Ovary (tissue), 9 donors: ENCODE results near the gene RNF19B. TPM values are rescaled to one million over a fixed set of nuclear protein-coding genes. Genes with fewer than 3 reads are reported as not detected.

ENCODE experiments used
- DNase-seq, 5 donors: peaks; one replicate each; pipeline ENCODE4 v3.0.0-alpha.2; 2019 to 2020
- H3K27ac ChIP-seq, 2 donors: fragments of 200-600 bp; one replicate each; pipeline versions ENCODE4 v1.5.1 to v1.8.0; 2019 to 2022
- H3K27me3 ChIP-seq: fragments of 200-600 bp; one replicate; pipeline ENCODE4 v1.8.0; 2022
- H3K36me3 ChIP-seq: fragments of 200-600 bp; sonication (generic); one replicate; pipeline ENCODE4 v1.5.1; 2019
- H3K4me1 ChIP-seq: one replicate; pipeline ENCODE4 v1.8.1; 2013; ENCODE audit warnings: mild to moderate bottlenecking, moderate library complexity; ENCODE audit not compliant: insufficient read depth
- H3K4me3 ChIP-seq: fragments of 200-600 bp; sonication (generic); one replicate; pipeline ENCODE4 v1.5.1; 2017
- H3K9me3 ChIP-seq, 2 donors: fragments of 200-600 bp in 1 of 2; sonication (generic) in 1 of 2; one replicate each; pipeline versions ENCODE4 v1.5.1 to v1.8.1; 2013 to 2019; ENCODE audit warnings: mild to moderate bottlenecking in 1 of 2, moderate library complexity in 1 of 2
- EP300 ChIP-seq: sonication (generic); formaldehyde crosslinking; IDR thresholded peaks from one replicate; pipeline ENCODE4 v1.6.1; 2017; ENCODE audit warnings: antibody characterized with exemption
- POLR2A ChIP-seq: fragments of 450-650 bp; IDR thresholded peaks from one replicate; pipeline ENCODE4 v1.6.1; 2017; ENCODE audit warnings: antibody characterized with exemption, mild to moderate bottlenecking, moderate library complexity
- WGBS, 3 donors: extraction: QIAGEN DNeasy Blood & Tissue Kit in 1 of 3; methylation state at CpG; one replicate each; pipeline versions ENCODE4 v1.1.5 to v1.1.7; 2013 to 2017; 5-methylcytosine and 5-hydroxymethylcytosine counted together
- intact Hi-C, 4 donors: fragments of 100-400 bp; cut with DNase I; formaldehyde crosslinking; loops; one replicate each; pipeline versions ENCODE4 v1.11.0 to v1.15.1; 2022 to 2023
- polyA plus RNA-seq, 2 donors: library from polyadenylated mRNA; stranded (reverse); fragments of 200-250 nt in 1 of 2; fragments of 350-450 nt in 1 of 2; fragmentation: Illumina TruSeq in 1 of 2; extraction: RNeasy Lipid Tissue Mini Kit (QIAGEN cat#74804) in 1 of 2; gene quantifications; one replicate each; pipeline ENCODE4 v1.2.3, GENCODE V29; 2013 to 2014
- total RNA-seq, 7 donors: library from RNA; depleted of rRNA in 2 of 7; stranded (reverse); fragments of >200 nt in 2 of 7; fragmentation: NEBNext Ultra II Directional in 3 of 7; extraction: Animal tissue kit (Norgen Biotek cat#: 25700) in 3 of 7; gene quantifications; one replicate each; pipeline versions ENCODE4 v1.1.0 to v1.2.4, GENCODE V29; 2016 to 2023
- TF ChIP-seq, protein P1 (sequence below), 3 donors: fragments of 450-650 bp in 2 of 3; fragments of 200-600 bp in 1 of 3; IDR thresholded peaks; one replicate each; pipeline versions ENCODE4 v1.5.1 to v1.8.0; 2016 to 2022; ENCODE audit warnings: antibody characterized with exemption in 3 of 3, mild to moderate bottlenecking in 1 of 3
- donor health status: DM: no; HTN: no; CAD: no; lungs with moderate emphysema.
- donor health status: DM: no; HTN: no; CAD: no.
- donor health status: Bipolar disorder and iron deficiency.
- donor health status: DM: yes; HTN: yes; CAD: no.
- donor health status: DM: no; HTN: no; CAD: no.
- donor health status: DM: yes; HTN: yes; CAD: no.

The RNF19B gene
- total and polyA plus RNA-seq, 9 donors, result 11.2 to 38.0 (median 15.0) TPM

DNA sequence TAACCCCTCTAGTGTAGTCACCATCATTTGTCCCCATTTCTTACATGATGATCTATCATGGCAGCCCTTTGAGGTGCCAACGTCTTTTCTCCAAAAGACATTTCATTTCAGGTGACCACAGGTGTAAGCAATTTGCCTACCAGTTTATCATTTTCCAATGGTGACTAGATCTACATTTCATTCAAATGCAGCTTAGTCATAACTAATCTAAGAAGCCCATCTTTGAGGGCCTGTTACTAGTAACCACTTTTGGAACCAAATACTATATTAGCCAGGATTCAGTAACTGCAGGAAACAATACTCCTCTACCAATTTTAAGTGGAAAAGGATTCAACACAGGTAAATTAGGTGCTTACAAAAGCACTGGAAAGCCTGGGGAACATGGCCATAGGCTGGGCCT, 32.8 kb downstream of the RNF19B start:
- H3K9me3 ChIP-seq, result no peaks in the 10 kb centered on the region
- H3K4me3 ChIP-seq, result no peak overlapping the region
- H3K36me3 ChIP-seq, result no peaks in the 10 kb centered on the region
- 86 to 89% (median 88%) methylated on average over 1 of the region's 1 CpG for WGBS, 3 donors
- intact Hi-C loops, result loop anchor here (5.0 to 10.0 kb wide), 4 partner anchors 73 to 153 kb away; partner anchors contain the start of gene AZIN2 (in 3 of the 4)
- H3K27me3 ChIP-seq, result no peaks in the 10 kb centered on the region
- no peak for TF ChIP-seq POLR2A
- no peak for TF ChIP-seq EP300
- TF ChIP-seq, protein P1, sequence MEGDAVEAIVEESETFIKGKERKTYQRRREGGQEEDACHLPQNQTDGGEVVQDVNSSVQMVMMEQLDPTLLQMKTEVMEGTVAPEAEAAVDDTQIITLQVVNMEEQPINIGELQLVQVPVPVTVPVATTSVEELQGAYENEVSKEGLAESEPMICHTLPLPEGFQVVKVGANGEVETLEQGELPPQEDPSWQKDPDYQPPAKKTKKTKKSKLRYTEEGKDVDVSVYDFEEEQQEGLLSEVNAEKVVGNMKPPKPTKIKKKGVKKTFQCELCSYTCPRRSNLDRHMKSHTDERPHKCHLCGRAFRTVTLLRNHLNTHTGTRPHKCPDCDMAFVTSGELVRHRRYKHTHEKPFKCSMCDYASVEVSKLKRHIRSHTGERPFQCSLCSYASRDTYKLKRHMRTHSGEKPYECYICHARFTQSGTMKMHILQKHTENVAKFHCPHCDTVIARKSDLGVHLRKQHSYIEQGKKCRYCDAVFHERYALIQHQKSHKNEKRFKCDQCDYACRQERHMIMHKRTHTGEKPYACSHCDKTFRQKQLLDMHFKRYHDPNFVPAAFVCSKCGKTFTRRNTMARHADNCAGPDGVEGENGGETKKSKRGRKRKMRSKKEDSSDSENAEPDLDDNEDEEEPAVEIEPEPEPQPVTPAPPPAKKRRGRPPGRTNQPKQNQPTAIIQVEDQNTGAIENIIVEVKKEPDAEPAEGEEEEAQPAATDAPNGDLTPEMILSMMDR (IDR thresholded peaks at IDR 0.05), result no peak
- H3K27ac ChIP-seq, result no peak overlapping the region
- H3K4me1 ChIP-seq, result peaks cover 1% of the 10 kb centered on the region
- no peak for DNase-seq

DNA sequence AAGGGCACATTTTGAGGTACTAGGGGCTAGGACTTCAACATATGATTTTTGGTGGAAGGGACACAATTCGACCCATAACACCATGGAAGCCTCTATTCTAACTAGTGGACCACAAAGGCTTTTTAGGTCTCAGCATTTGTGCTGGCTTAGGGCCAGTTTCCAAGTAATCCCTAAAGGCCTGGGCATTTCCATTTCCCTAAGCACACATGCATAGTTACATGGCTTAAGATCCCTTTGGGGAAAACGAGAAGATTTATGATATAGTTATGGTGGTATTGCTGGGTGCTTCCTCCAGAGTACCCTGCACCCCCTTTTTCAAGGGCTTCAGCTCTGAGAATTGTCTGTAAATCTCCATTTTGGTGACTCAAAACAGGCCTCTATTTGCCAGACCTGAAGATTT, 35.2 kb downstream of the RNF19B start:
- H3K9me3 ChIP-seq, result no peaks in the 10 kb centered on the region
- WGBS, 3 donors, result 73 to 82% (median 76%) methylated on average over 2 of the region's 2 CpGs
- no peak overlapping the region for H3K27ac ChIP-seq
- H3K4me1 ChIP-seq, result peaks cover 3% of the 10 kb centered on the region
- no peaks in the 10 kb centered on the region for H3K36me3 ChIP-seq
- no peak for DNase-seq
- intact Hi-C loops, result no loop called here
- no peak for TF ChIP-seq POLR2A
- no peak for TF ChIP-seq EP300
- TF ChIP-seq, protein P1 (IDR thresholded peaks at IDR 0.05), result no peak
- H3K4me3 ChIP-seq, result no peak overlapping the region
- H3K27me3 ChIP-seq, result no peaks in the 10 kb centered on the region

DNA sequence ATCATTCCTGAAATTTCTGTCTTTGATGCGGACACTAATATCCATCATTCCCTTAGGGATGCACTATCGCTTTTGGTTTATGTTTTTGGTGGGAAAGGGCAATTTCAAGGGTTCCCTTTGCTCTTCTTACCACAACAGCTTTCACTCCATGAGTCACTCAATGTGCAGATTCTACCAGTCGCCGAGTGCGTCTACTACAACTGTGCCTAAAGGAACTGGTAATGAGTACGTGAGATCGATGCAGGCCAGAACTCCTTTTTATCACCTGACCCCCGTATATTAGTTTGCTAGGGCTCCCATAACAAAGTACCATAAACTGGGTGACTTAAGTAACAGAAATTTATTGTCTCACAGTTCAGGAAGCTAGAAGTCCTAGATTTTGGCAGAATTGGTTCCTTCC, 35.9 kb downstream of the RNF19B start:
- DNase-seq, result no peak
- Histone ChIP-seq H3K4me1 (peaks cover 2% of the 10 kb centered on the region), H3K36me3 (no peaks in the 10 kb centered on the region), H3K9me3 (no peaks in the 10 kb centered on the region), H3K27me3 (no peaks in the 10 kb centered on the region), H3K4me3 (no peak overlapping the region), H3K27ac (no peak overlapping the region)
- 82 to 85% (median 83%) methylated on average over 8 of the region's 8 CpGs for WGBS, 3 donors
- TF ChIP-seq EP300 (no peak), POLR2A (no peak)
- TF ChIP-seq, protein P1 (IDR thresholded peaks at IDR 0.05), result no peak
- intact Hi-C loops, result no loop called here

DNA sequence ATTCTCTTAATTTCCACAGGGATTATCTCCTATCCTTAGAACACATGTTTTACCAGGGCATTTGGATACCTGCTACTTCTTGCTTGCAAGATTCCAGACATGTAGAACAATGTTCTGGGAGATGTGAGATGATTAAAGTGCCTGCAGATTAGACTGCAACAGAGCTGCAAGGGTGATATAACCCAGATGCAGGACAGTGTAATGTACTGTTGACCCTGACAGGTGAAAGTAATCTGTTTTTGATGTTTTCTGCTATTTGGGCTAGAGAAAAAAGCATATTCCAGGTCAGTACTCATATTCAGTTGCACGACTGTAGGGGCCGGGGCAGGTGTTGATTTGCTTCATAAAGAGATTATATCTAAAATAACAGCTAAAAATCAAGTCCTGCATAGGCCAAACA, 36.3 kb downstream of the RNF19B start:
- Histone ChIP-seq H3K36me3 (no peaks in the 10 kb centered on the region), H3K4me1 (peaks cover 2% of the 10 kb centered on the region), H3K4me3 (no peak overlapping the region), H3K27me3 (no peaks in the 10 kb centered on the region), H3K27ac (no peak overlapping the region), H3K9me3 (no peaks in the 10 kb centered on the region)
- no peak for DNase-seq
- intact Hi-C loops, result no loop called here
- no peak for TF ChIP-seq EP300
- no peak for TF ChIP-seq POLR2A
- TF ChIP-seq, protein P1 (IDR thresholded peaks at IDR 0.05), result no peak
- 88 to 90% (median 89%) methylated on average over 2 of the region's 2 CpGs for WGBS, 3 donors

DNA sequence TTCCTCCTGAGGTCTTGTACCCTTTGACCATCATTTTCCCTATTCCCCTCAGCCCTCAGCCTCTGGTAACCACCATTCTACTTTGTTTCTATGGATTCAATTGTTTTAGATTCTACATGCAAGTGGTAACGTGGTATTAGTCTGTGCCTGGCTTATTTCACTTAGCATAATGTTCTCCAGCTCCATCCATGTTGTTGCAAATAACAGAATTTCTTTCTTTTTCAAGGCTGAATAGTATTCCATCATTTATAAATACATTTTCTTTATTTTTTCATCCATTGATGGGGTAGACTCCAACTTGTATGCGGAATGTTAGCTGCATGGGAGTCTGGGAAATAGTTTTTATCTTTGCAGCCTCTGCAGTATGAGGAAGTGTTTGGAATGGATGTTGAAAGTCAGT, 37.2 kb downstream of the RNF19B start:
- no peak for DNase-seq
- H3K36me3 ChIP-seq, result no peaks in the 10 kb centered on the region
- WGBS, 3 donors, result 89 to 96% (median 93%) methylated on average over 2 of the region's 2 CpGs
- no peaks in the 10 kb centered on the region for H3K9me3 ChIP-seq
- TF ChIP-seq, protein P1 (IDR thresholded peaks at IDR 0.05), result no peak
- TF ChIP-seq POLR2A (no peak), EP300 (no peak)
- no peaks in the 10 kb centered on the region for H3K27me3 ChIP-seq
- intact Hi-C loops, result no loop called here
- H3K4me3 ChIP-seq, result no peak overlapping the region
- peaks cover 2% of the 10 kb centered on the region for H3K4me1 ChIP-seq
- no peak overlapping the region for H3K27ac ChIP-seq
